WTC11 (cell line): Measurements from ENCODE around the gene SH3GL1. TPM values are rescaled to one million over a fixed set of nuclear protein-coding genes. Genes with fewer than 3 reads are reported as not detected.

Source experiments
- ATAC-seq: fragments of 200-7000 bp; cut with Tn5 transposase; 2 replicates; pipeline ENCODE4 v1.10.0; 2021; ENCODE audit warnings: mild to moderate bottlenecking, moderate library complexity
- CTCF ChIA-PET: fragments of 300-600 bp; sonication (Branson Sonifier 250); formaldehyde crosslinking; loops from one replicate; lab custom pipeline; 2021; ENCODE audit warnings: antibody characterized with exemption; lab: Charles Lee
- POLR2A ChIA-PET: fragments of 350-600 bp; sonication (Branson Sonifier 250); formaldehyde crosslinking; loops from one replicate; lab custom pipeline; 2021; ENCODE audit warnings: antibody characterized with exemption; lab: Charles Lee
- DNase-seq: peaks from one replicate; pipeline ENCODE4 v3.0.0; 2021; ENCODE audit warnings: low spot score
- H3K27ac Mint-ChIP-seq: 2 replicates; pipeline ENCODE4 v1.8.0; 2021; ENCODE audit warnings: mixed read lengths
- H3K27me3 Mint-ChIP-seq: 2 replicates; pipeline ENCODE4 v1.8.0; 2021; ENCODE audit warnings: low read depth, mild to moderate bottlenecking, moderate library complexity, mixed read lengths
- H3K36me3 Mint-ChIP-seq: 2 replicates; pipeline ENCODE4 v1.8.0; 2021; ENCODE audit warnings: mixed read lengths
- H3K4me1 Mint-ChIP-seq: 2 replicates; pipeline ENCODE4 v1.8.0; 2022; ENCODE audit warnings: mixed read lengths
- H3K4me3 Mint-ChIP-seq: 2 replicates; pipeline ENCODE4 v1.8.0; 2021; ENCODE audit warnings: mild to moderate bottlenecking, moderate library complexity, mixed read lengths
- H3K9me3 Mint-ChIP-seq: 2 replicates; pipeline ENCODE4 v1.8.0; 2021; ENCODE audit warnings: mixed read lengths
- ATF2 ChIP-seq: sonication (generic); formaldehyde crosslinking; IDR thresholded peaks from 2 replicates; pipeline ENCODE4 v1.8.1; 2022; ENCODE audit warnings: low read depth, missing genetic modification reagents, borderline replicate concordance
- CBFB ChIP-seq: sonication (generic); formaldehyde crosslinking; IDR thresholded peaks from 2 replicates; pipeline ENCODE4 v1.8.1; 2022; ENCODE audit warnings: mild to moderate bottlenecking, low read depth, missing genetic modification reagents
- CREB1 ChIP-seq: sonication (generic); formaldehyde crosslinking; IDR thresholded peaks from 2 replicates; pipeline ENCODE4 v1.8.0; 2023; ENCODE audit warnings: mild to moderate bottlenecking, missing genetic modification reagents
- CREM ChIP-seq: sonication (generic); formaldehyde crosslinking; IDR thresholded peaks from 2 replicates; pipeline ENCODE4 v1.8.1; 2022; ENCODE audit warnings: mild to moderate bottlenecking, missing genetic modification reagents, moderate library complexity
- GABPB1 ChIP-seq: sonication (generic); formaldehyde crosslinking; IDR thresholded peaks from 2 replicates; pipeline ENCODE4 v1.8.1; 2023; ENCODE audit warnings: mild to moderate bottlenecking, missing genetic modification reagents
- IRF1 ChIP-seq: sonication (generic); formaldehyde crosslinking; IDR thresholded peaks from 2 replicates; pipeline ENCODE4 v1.8.0; 2023; ENCODE audit warnings: missing genetic modification reagents
- KAT7 ChIP-seq: sonication (generic); formaldehyde crosslinking; IDR thresholded peaks from 2 replicates; pipeline ENCODE4 v1.8.1; 2023; ENCODE audit warnings: missing genetic modification reagents, mild to moderate bottlenecking, borderline replicate concordance
- NR3C1 ChIP-seq: sonication (generic); formaldehyde crosslinking; conservative IDR thresholded peaks from 2 replicates; pipeline ENCODE4 v1.8.1; 2023; ENCODE audit warnings: low read depth, mild to moderate bottlenecking, missing genetic modification reagents
- RELA ChIP-seq: sonication (generic); formaldehyde crosslinking; IDR thresholded peaks from 2 replicates; pipeline ENCODE4 v1.8.1; 2022; ENCODE audit warnings: missing genetic modification reagents, mild to moderate bottlenecking, borderline replicate concordance
- SP1 ChIP-seq: sonication (generic); formaldehyde crosslinking; conservative IDR thresholded peaks from 2 replicates; pipeline ENCODE4 v1.8.1; 2022; ENCODE audit warnings: missing genetic modification reagents
- TEAD1 ChIP-seq: sonication (generic); formaldehyde crosslinking; IDR thresholded peaks from 2 replicates; pipeline ENCODE4 v1.8.0; 2022; ENCODE audit warnings: mild to moderate bottlenecking, missing genetic modification reagents
- ZBTB21 ChIP-seq: sonication (generic); formaldehyde crosslinking; IDR thresholded peaks from 2 replicates; pipeline ENCODE4 v1.8.1; 2023; ENCODE audit warnings: mild to moderate bottlenecking, missing genetic modification reagents, borderline replicate concordance
- ZNF219 ChIP-seq: sonication (generic); formaldehyde crosslinking; IDR thresholded peaks from 2 replicates; pipeline ENCODE4 v1.8.0; 2023; ENCODE audit warnings: missing genetic modification reagents, mild to moderate bottlenecking, borderline replicate concordance
- ZNF281 ChIP-seq: sonication (generic); formaldehyde crosslinking; IDR thresholded peaks from 2 replicates; pipeline ENCODE4 v1.8.0; 2023; ENCODE audit warnings: mild to moderate bottlenecking, missing genetic modification reagents
- ZNF317 ChIP-seq: sonication (generic); formaldehyde crosslinking; IDR thresholded peaks from 2 replicates; pipeline ENCODE4 v1.8.1; 2023; ENCODE audit warnings: low read depth, mild to moderate bottlenecking, moderate library complexity, missing genetic modification reagents, borderline replicate concordance
- ZNF396 ChIP-seq: fragments of 250-450 bp; sonication (Bioruptor Pico); IDR thresholded peaks from 2 replicates; pipeline ENCODE4 v1.8.0; 2021; ENCODE audit warnings: mild to moderate bottlenecking, moderate library complexity, borderline replicate concordance
- ZNF532 ChIP-seq: fragments of 250-450 bp; sonication (Bioruptor Pico); IDR thresholded peaks from 2 replicates; pipeline ENCODE4 v1.9.0; 2021; ENCODE audit warnings: mild to moderate bottlenecking, borderline replicate concordance
- total RNA-seq: library from RNA; stranded (reverse); gene quantifications from 3 replicates; pipeline ENCODE4 v1.2.3, GENCODE V29; 2021

Gene SH3GL1
- total RNA-seq, 1 experiment from 2014 or later, result 109 TPM

GRCh38 chr19:4406626-4407025 is 6.3 kb upstream of the SH3GL1 start:
- DNase-seq, result no peak
- H3K36me3 Mint-ChIP-seq, result peaks cover 45% of the 10 kb centered on the region
- H3K27me3 Mint-ChIP-seq, result no peaks in the 10 kb centered on the region
- ATAC-seq, result no peak
- ChIA-PET CTCF (no interaction called here), POLR2A (no interaction called here)
- H3K4me1 Mint-ChIP-seq, result peaks cover 72% of the 10 kb centered on the region
- no peak overlapping the region; the same call in 1 of the 2 replicates for H3K4me3 Mint-ChIP-seq
- TF ChIP-seq ZNF281 (no peak), KAT7 (CRISPR knock-in tag) (no peak), ZNF317 (CRISPR knock-in tag) (no peak), CREB1 (no peak), ZNF396 (no peak)
- H3K9me3 Mint-ChIP-seq, result no peaks in the 10 kb centered on the region
- H3K27ac Mint-ChIP-seq, result peak overlapping the region; percentile 90

GRCh38 chr19:4405977-4406376 is 5.6 kb upstream of the SH3GL1 start:
- ChIA-PET POLR2A (no interaction called here), CTCF (interaction anchor here (0.6 to 0.8 kb wide), 2 partner anchors 15 to 161 kb away, joined by 3 to 4 read pairs; no protein-coding TSS in a partner anchor)
- Mint-ChIP-seq H3K27me3 (no peaks in the 10 kb centered on the region), H3K9me3 (no peaks in the 10 kb centered on the region), H3K4me1 (peaks cover 75% of the 10 kb centered on the region), H3K27ac (peak overlapping the region; percentile 94), H3K36me3 (peaks cover 41% of the 10 kb centered on the region), H3K4me3 (peak overlapping the region; percentile 27)
- no peak for ATAC-seq
- TF ChIP-seq ZNF396, result no peak
- TF ChIP-seq ZNF219 (CRISPR knock-in tag), result no peak
- TF ChIP-seq ATF2 (CRISPR knock-in tag), result no peak
- no peak for TF ChIP-seq IRF1
- no peak for TF ChIP-seq CBFB (CRISPR knock-in tag)
- no peak for TF ChIP-seq GABPB1 (CRISPR knock-in tag)
- no peak for TF ChIP-seq CREM (CRISPR knock-in tag)
- TF ChIP-seq RELA (CRISPR knock-in tag), result no peak
- no peak for TF ChIP-seq ZNF532 (CRISPR knock-in tag)
- no peak for TF ChIP-seq ZBTB21 (CRISPR knock-in tag)
- no peak for TF ChIP-seq SP1 (CRISPR knock-in tag)
- TF ChIP-seq NR3C1 (CRISPR knock-in tag), result no peak
- no peak for TF ChIP-seq TEAD1 (CRISPR knock-in tag)
- TF ChIP-seq, all 79 proteins: peak for 0
- DNase-seq, result no peak
